GM21619 (cell line): ENCODE measurements around the gene NPEPL1.

Experiments
- ATAC-seq: cut with Tn5 transposase; IDR thresholded peaks from one replicate; pipeline ENCODE4 v1.9.1; 2021; ENCODE audit not compliant: unreplicated experiment

NPEPL1 gene

DNA sequence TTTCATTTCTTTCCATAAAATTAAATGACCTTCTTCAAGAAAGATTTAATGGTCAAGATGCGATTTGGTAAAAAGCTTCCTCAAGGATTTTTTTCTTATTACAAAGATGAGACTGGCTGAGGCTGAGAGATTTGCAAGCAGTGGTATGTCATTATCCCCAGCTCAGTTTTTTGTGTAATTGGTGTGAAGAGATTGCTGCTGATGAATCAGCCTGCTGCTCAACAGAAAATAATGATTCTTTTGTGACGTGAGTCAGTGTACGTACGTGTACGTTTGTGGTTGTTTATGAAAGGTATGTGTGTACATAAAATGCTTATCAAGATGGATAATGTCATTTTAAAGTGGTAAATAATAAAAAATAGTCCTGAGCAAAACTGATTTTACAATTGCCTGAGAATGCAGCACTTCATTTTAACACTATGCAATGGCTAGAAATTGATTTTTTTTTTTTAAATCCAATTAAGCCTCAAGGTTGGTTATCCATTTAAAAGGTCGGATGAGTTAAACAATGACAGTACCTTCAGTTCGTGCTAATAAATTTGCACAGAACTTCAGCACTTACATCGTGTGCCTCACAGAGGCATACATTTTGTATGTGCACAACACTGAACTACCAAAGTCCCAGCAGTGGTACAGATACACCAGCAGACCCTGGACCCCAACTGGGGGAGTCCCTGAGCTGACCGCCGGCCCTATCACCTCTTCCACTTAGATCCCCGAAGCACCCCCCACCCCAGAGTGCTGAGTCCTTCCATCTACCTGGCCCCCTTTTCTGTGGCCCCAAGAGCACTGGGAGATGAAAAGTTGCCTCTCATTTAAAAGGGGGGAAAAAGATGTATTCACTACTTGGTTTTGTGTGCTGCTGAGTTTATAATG, 9.7 kb upstream of the NPEPL1 start:
- ATAC-seq: no peak

DNA sequence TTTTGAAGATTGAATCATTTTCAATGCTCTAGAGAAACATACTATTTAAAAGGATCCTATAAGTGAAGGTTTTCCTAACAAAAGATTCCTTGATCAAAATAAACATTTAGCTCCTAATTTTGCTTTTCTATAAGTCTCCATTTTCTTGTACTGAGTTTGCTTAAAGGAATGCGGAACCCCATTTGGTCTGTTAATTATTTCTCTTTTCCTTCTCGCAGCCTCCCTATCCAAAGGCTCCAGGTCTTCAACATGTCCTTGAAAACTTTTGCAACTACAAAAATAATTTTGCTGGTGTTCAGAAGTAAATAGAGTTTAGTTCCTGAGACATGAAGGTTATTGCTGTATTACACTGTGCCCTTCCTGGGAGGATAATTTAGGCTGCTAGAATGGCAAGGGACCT, 8.3 kb upstream of the NPEPL1 start:
- no peak for ATAC-seq

DNA sequence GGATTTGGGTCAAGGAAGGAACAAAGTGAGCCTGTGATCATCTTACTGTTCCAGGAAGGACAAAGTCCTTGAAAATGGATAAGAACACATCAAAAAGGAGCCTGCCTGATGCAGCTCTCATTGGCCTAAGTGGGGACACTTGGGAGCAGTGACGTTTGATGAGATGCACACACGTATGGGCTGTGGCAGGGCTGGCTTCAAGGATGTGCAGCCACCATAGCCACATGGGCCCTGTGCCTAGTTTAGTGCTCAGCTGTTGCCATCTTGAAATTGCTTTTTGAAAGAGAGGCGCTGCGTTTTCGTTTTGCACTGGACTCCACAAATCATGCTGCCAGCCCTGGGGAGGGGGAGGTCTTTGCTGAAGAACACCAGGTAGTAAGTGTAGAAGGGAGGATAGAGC, 6.6 kb upstream of the NPEPL1 start:
- no peak for ATAC-seq

DNA sequence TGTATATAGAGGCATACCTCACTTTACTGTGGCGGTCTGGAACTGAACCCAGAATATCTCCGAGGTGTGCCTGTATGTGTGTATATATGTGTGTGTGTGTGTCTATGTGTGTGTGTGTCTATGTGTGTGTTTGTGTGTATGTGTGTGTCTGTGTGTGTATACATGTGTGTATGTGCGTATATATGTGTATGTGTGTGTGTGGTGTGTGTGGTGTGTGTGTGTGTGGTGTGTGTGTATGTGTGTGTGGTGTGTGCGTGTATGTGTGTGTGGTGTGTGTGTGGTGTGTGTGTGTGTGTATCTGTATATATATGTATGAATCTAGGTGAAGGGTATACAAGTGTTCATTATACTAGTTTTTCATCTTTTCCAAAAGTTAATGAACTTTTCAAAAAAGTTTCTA, 4.2 kb upstream of the NPEPL1 start:
- no peak for ATAC-seq

DNA sequence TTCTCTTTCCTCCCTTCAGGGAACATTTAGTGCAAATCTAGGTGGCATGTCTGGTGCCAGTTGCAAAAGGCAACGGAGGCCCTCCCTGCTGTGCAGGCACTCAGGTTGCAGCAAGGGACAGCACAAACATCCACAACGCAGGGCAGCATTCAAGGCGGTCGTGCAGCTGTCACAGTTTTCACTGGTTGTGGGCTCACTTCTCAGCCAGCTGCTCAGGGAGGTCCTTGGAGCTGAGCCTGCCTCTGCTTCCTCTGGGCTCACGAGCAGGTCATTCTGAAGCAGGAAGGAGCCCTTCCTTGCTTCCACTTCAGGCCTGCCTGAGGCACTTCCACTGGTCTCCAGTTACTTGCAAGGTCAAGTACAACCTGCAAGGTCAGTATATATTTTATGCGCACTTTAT, 3.8 kb upstream of the NPEPL1 start:
- no peak for ATAC-seq

DNA sequence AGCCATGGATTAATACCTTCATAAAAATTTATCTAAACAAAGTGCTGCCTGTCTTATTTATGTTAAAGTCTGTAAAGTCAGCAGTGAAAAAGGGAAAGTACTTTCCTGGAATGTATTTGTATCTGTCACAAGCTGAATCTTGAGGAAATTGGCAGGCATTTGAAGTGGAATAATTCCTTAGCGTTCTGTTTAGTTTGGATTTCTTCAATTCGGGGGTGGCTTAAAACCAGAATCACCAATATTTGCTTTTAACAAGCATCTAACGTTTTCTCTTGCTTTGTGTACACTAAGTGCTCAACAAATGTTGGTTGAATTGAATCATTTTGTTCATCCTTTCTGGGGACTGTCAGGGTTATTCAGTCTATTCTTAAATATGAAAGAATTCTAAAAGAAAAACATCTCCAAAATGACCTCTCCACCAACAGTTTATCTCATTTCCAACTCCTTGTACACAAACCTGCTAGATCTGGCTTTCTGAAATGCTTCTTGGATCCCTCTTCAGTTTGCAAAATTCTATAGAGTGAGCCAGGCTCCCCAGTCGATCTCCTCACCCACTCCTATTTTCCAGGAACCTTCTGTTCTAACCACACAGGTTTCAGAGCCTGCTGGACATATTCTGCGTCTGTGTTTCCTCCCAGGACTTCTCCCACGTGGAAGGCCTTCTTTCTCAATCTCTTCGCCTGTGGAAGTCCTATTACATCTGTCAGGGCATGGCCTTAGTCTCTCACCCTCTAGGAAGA, 2.0 kb upstream of the NPEPL1 start:
- no peak for ATAC-seq

DNA sequence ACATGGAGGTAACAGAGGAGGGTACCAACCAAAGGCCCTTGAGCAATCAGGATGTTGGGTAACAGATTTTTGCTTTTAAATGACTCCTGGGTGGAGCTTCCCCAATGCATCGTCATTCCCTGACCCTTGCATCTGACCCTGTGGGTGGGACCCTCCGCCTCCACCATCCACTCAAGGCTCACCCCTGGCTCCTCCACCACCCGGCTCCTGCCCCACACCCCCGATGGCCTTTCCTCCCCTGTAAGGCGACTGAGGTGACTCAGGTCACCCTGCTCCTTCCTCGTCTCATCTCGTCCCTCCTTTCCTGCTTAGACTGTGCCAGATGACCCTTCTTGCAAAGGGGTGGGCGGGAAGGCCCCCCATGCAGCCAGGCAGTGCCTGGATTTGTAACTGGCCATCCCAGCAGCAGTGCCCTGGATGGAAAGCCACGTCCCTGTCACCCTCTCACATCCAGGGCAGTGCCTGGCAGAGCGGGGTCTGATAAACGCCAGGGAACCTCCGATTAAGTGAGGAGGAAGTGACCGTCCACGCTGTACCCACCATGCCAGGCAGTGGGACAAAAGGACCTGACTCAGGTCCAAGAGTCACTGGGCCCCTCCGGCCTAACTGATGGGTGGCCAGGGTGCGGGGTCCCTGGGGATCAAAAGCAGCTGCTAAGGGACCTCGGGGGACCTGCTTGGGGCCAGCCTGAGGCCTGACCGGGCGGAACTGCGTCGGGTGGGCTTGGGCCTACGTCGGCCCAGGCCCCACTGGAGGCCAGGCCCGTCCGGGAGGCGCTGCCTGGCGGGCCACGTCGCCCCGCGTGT, 624 bp upstream of the NPEPL1 start:
- ATAC-seq: no peak

DNA sequence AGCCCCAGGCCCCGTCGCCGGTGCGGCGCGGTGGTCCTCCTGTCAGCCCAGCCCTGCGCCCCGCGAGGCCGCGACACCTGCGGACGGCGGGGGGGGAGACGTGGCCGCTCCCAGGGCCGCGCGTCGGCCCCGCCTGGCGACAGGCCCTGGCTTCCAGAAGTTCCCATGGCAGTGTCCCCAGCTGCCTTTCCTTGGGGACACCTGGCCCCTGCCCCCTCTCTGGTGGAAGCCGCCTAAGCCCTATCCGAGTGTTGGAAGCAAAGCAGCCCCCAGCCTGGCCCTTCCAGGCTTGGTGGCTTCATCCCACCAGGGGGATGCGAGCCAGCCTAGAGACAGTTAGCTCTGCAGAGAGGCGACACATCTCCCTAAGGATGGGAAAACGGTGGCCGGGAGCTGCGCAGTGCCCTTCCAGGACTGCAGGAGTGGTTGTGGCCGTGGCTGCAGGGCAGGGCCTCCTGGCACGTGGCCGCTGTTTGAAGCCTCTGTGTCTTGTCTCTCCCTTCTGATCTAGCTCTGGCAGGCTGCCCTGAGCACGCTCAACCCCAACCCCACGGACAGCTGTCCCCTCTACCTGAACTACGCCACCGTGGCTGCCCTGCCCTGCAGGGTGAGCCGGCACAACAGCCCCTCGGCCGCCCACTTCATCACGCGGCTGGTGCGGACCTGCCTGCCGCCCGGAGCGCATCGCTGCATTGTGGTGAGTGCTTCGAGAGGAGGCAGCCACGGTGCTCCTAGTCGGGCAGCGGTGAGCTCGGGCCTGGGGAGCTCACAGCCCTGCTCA, 816 bp downstream of the NPEPL1 start:
- no peak for ATAC-seq

DNA sequence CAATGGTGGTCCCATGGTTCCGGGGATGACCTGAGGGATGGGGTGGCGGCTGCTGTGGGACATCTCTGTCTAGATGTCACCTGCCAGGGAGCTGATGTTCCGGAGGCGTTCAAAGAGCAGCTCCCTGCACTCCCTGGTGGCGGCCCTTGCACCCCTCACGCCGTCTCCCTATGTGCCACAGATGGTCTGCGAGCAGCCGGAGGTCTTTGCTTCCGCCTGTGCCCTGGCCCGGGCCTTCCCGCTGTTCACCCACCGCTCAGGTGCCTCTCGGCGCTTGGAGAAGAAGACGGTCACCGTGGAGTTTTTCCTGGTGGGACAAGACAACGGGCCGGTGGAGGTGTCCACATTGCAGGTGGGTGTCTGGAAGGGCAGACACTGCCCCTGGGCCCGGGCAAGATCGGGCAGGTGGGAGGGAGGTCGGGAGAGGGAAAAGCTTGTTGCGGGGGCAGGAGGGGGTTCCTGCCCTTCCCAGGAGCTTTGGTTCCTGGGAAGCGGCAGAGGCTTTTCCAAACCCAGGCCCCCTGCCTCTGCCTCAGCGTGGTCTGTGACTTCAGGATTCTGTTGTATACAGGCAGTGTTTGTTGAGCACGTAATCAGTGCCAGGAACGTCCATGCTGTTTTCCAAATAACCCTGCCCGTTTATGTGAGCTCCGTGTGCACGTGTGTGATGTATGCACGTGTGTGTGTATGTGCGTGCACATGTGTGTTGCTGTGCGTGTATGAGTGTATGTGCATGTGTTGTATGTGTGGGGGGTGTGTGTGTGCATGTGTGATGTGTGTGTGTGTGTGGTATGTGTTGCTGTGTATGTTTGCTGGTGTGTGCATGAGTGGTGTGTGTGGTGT, 1.9 kb downstream of the NPEPL1 start:
- no peak for ATAC-seq

DNA sequence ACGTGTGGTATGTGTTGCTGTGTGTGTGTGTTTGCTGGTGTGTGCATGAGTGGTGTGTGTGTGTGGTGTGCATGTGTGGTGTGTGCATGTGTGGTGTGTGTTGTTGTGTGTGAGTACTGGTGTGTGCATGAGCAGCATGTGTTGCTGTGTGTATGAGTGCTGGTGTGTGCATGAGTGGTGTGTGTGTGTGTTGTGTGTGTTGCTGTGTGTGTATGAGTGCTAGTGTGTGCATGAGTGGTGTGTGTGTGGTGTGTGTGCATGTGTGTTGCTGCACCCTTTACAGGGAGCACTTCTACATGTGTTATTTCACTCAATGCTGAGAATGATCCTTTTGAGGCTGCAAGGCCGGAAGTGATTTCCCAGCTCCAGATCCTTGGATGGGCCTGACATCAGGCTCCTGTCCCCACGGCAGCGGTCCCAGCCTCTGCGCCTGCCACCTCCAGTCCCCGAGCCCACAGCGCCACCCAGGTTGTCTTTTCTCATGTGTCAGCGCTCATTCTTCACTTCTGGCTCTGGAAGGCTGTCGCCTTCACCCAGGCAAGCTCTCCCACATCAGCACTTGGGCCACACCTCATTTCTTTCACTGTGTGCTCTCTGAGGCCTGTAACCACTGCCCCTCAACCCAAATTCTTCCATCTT, 2.6 kb downstream of the NPEPL1 start:
- ATAC-seq: no peak

DNA sequence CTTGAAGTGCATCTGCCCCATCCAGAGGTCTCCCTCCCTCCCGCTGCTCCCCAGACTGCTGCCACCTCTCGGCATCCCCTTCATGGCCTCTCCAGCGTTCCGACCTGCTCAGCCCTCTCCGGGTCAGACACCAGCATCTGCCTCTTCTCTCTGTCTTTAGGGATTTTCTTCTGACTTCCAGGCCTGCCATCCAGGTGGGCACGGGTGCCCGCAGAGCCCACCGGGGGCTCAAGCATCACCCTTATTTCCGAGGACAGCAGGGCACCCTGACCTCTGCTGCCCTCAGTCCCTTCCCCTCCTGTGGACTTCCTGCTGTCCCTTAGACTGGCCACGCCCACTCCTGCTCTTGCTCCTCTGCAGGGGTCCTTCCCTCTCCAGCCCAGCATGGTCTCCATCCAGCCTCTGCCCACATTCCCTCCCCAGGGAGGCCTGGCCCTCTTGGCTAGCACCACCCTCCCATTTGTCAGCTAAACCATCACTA, 3.3 kb downstream of the NPEPL1 start:
- ATAC-seq: no peak

DNA sequence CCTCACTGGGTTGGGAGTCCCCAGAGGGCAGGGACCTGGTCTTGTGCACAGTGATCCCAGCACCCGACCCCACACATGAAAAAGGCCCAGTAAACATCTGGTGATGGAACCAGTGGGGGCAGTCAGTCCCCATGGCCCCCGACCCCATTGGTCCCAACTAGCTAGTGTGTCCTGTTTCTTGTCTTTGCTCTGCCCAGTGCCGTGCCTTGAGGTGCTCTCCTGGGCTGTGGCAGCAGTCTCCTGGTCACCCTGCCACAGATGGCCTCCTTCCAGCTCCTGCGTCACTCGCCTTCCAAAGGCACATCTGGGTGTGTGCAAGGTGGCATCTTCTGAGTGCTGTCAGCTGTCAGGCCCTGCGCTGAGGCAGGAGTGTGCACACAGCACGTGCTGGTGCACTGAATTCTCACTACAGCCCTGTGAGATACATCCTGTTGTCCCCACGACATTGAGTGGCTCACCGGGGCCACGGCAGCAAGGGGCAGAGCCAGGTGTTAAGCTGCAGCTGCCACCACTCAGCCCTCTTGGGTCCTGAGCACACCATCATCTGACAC, 3.9 kb downstream of the NPEPL1 start:
- no peak for ATAC-seq

DNA sequence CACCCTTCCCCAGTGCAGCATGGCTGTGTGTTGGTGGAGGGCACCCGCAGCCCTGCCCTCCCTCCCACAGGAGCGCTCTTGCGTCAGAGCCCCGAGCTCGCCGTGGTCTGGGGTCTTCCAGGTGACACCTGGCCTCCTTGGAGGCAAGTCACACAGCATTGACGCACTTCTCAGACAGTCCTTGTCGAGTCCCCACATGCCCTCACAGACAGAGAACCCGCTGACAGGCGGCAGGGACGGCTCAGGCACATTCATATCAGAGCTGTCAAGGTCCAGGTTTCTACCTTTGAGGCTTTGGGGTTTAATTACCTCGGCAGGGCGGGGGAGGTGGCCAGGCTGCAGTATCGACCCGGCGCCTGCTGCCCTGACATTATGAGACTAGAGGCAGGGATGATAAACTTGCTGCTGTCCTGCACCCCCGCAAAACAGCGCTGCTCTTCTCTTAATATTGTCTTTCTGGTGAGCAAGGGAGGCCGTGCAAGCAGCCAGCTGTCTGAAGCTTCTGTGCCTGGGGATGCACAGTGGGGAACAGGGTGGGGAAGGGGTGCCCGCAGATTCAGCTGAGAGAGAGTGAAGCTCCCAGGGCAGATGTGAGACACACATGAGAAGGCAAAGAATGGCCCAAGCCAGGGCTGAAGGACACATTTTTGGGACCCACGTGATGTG, 4.7 kb downstream of the NPEPL1 start:
- no peak for ATAC-seq

DNA sequence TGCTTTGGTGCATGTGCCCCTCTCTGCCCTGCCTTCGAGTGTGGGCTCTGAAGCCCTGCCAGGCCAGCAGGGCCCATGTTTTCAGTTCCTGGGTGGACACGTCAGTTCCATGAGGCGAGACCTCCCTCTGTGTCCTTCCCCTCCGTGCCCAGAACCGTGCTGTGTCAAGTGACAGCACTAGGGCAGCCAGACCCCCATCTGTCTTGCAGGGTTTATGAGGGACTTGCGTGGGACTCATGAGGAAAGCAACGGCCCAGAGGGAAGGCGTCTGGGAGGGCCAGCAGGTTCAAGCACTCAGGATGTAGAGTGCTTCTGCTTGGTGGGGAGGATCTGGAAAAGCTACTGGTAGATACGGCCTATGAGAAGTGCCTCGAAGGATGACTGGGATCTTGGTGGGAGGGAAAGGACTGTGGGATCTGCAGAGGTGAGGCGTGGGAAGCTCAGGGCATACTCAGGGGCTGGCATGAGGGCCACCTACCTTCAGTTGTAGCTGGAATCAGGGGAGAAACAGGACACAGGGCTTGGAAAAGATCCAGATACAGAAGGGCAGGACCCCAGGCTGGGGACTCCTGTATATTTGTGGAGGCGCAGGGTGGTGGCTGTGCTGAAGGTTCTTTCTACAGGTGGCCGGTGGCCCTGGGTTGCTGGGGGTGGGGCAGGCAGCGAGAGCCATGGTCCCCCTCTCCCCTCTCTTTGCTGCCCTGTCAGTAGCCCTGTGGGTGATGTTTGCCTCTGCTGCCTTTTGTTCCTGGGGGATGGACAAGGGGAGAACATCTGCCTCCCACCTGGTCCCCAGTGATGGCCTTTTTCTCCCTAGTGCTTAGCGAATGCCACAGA, 5.5 kb downstream of the NPEPL1 start:
- no peak for ATAC-seq

DNA sequence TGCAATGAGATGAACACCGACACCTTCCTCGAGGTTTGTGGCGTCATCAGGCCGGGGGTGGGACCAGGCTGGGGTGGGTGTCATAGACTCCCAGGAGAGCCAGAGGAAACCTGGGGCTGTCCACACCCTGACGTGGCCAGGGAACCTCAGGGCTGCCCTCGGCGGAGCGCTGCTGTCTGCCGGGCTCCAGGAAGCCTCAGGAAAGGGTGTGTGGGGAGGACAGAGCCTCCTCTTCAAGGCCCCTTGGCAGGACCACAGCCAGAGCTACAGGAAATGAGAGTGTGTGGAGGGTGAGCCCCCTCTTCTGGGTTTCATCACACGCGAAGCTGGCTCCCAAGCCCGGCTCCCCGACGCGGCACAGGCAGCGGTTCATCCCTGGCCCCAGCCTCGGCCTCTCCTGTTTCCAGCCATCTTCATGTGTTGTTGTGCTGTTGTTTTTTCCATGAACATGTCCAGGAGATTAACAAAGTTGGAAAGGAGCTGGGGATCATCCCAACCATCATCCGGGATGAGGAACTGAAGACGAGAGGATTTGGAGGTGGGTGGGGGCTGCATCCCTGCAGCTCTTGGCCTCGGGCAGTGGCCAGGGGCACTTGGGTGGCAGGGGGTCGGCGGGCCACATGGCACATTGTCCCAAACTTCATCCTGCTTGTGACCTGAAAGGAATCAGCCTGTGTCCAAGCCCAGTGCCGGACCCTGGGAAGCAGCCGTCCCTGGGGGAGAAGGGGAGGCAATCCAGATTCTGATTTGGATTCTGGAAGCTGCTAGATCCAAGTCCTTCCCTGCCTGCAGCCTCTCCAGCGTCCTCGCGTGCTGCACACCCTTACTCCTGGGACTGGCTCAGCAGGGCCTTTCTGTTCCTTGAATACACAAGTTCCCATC, 6.4 kb downstream of the NPEPL1 start:
- ATAC-seq: no peak

DNA sequence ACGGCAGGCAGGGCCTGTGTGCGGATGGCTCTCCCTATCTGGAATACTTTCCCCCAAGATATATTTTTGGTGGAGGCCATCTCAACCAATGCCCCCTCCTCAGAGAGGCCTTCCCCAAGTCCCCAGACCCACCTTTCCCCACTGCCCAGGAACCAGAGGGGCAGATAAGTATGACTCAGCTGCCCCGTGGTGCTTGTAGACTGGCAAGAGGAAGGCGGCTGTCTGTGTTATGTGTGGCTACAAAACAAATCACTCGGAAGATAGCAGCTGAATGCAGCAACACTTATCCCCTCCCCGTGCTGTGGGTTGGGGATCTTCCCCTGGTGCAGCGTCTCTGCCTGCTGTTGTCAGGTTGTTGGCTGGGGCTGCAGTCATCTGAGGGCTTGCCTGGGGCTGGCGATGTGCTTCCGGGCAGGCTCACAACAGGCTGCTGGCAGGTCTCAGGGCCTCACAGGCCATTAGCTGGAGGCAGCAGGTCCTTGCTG, 7.1 kb downstream of the NPEPL1 start:
- no peak for ATAC-seq
